HG03066 (cell line): Measurements from ENCODE around the gene PPP1R13L.

Experiments
- ATAC-seq: cut with Tn5 transposase; IDR thresholded peaks from one replicate; pipeline ENCODE4 v1.9.1; 2021; ENCODE audit warnings: low read depth; ENCODE audit not compliant: unreplicated experiment

Gene PPP1R13L

DNA sequence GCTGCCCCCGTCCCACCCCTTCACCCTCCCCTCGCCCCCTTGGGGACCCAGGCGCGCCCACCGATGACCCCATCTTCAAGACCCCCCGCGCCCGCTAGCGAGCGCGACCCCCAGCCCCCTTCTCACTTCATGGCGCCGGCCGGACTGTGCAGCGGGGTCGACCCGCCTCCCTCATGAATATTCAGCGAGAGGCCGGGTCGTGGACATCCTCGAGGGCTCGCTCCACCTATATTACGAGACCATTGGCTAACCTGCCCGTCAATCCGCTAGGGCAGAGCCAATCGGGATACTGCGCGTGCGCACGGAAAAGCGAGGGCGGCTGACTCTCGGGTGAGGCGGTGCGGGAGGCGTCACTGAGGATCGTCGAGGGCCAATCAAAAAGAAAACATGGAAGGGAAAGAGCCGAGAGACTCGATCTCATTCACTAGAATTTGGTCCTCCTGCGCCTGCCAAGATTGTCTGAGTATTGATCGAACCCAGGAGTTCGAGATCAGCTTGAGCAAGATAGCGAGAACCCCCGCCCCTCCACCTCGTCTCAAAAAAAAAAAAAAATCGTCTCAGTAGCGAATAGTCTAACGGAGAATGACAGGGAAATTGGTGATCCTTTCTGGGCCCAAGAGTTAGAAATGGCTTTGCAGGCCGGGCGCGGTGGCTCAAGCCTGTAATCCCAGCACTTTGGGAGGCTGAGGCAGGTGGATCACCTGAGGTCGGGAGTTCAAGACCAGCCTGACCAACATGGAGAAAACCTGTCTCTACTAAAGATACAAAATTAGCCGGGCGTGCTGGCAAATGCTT lies 34.3 kb downstream of the PPP1R13L start, which contains the start of gene ERCC2:
Gene ERCC2, minus strand, starts transcription at position 164 of the 795 bp plus-strand sequence. Its CDS starts 33 bp downstream, at position 131.
- ATAC-seq = peak; percentile 95

DNA sequence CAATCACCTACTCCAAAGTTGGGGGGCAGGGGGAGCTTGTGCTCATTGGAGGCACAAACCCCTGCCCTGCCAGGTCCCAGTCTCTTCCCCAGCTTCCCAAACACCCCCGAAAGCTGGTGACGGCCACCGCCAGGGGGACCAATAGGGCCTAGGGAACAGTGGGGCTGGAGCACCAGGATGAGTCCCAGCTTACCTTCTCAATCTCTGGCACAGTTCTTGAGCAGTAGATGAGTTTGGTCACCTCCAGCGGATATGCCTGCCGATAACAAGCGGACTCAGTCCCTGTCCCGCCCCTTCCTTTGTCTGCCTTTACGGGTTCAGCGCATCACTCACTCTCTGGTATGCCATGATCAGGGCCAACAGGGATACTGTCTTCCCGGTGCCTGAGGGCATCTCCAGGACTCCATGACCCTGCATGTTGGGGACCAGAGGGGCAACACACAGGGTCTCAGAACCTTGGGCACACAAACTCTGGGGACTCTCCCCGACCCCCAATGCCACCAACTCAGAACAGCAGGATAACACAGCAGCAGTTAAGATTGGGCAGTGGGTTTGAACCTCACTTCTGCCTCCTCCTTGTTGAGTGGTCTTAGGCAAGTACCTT lies 36.0 kb downstream of the PPP1R13L start:
- no peak for ATAC-seq

DNA sequence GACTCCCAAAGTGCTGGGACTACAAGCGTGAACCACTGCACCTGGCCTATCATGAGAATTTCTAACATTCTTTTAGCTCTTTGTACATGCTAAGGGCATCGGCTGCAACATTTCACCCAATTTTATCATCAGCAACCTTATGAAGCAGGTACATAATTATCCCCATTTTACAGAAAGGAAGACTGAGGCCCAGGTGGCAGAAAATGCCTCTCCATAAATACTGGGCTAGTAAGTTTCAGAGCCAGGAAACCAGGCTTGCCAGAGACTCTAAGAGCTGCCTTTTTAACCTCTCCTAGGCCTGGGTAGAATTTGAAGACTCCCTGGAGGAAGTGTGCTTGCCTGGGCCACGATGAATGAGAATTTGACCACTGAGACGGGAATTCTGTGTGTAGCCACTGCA lies 36.7 kb downstream of the PPP1R13L start:
- ATAC-seq = no peak

DNA sequence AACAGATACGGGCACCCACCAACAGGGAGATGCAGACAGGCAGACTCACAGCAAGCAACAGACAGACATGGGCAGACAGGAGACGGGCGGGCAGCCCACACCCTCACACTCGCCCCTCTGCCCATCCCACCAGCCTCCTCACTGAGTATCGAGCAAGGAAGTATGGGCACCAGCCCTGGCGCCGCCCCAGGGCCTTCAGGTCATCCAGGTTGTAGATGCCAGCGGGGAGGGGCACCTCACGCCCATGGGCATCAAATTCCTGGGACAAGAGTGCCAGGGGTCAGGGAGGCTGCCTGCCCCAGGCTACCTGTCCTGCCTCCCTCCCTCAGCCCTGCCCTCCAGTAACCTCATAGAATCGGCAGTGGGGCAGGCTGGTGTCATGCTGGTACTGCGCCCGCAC lies 40.2 kb downstream of the PPP1R13L start:
- no peak for ATAC-seq

DNA sequence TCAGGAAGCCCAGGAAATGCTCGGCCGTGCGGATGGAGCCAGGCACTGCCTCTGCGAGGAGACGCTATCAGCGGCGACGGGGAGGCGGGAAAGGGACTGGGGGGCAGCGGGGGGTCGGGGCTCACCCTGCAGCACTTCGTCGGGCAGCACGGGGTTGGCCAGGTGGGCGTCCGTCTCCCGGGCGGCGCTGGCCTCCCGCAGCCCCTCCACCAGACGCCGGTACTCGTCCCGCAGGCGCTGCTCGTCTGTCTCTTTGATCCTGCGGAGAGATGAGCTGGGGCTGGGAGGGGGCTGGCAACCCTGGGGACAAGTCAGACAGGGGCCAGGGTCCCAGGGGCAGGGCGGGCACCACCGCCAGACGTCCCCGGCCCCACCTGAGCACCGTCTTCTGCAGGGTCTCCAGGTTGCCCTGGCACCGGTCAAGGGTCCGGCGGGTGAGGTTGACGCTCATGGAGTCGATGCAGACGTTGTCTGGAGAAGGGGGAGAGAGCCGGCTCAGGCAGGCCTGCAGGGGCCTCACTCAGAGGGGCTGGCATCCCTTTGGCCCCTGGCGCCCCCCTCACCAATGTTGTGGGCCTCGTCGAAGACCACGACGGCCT lies 40.9 kb downstream of the PPP1R13L start:
- ATAC-seq = no peak

DNA sequence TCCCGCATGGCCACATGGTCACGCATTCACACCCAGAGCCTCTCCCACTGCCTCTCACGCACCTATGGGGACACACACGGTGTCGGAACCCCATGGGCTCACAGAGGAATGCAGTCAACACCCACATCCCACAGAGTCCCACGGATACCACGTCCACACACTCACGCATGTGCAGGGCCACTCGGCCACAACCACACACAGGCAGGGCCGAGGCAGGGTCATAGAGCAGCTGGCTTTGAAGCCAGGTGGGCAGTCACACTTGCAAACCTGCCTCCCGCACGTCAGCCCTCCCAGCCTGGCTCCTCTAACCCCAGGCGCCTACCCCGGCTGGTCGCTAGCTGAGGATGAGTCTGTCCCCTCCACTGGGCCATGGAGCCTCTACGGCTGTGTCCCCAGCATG lies 42.6 kb downstream of the PPP1R13L start:
- ATAC-seq = no peak

DNA sequence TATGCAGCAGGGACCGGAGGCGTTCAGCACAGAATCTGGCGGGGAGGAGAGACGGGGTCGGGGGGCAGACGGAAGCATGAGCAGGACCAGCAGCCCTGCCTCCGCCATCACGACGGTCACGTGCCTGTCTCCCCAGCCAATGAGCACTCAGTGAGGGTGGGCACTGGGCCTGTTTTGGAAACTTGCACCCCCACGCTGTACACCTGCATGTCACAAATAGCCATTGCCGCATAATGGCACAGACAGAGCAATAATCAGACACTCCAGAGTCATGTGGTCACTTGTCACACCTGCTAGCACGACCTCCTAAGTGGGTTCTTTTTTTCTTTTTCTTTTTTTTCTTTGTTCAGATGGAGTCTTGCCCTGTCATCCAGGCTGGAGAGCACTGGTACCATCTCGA lies 43.3 kb downstream of the PPP1R13L start:
- ATAC-seq = no peak

DNA sequence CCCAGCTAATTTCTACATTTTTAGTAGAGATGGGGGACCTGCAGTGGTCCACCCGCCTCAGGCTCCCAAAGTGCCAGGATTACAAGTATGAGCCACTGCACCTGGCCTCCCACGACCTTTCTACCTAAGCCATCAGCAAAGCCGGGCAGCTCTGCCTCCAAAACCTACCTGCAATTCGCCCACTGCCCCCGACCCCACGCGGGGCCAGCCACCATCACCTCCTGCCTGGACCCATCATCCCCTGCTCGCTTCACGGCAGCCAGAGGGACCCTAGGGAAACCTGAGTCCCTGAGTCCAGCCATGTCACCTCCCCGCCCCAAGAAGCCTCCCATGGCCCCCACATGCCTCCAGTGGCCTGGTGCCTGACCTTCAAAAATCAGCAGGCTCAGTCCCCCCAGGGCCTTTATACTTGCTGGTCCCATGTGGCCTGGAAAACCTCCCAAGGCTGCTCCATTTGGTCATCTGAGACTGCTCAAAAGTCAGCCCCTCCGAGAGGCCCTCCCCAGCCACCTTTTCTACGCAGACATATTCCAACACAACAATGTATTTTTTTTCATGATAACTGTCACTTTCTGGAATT lies 46.6 kb downstream of the PPP1R13L start:
- no peak for ATAC-seq

- no peak for ATAC-seq
These were observed 47.5 kb downstream of the PPP1R13L start for GRCh38 chr19:45357445-45357783.

DNA sequence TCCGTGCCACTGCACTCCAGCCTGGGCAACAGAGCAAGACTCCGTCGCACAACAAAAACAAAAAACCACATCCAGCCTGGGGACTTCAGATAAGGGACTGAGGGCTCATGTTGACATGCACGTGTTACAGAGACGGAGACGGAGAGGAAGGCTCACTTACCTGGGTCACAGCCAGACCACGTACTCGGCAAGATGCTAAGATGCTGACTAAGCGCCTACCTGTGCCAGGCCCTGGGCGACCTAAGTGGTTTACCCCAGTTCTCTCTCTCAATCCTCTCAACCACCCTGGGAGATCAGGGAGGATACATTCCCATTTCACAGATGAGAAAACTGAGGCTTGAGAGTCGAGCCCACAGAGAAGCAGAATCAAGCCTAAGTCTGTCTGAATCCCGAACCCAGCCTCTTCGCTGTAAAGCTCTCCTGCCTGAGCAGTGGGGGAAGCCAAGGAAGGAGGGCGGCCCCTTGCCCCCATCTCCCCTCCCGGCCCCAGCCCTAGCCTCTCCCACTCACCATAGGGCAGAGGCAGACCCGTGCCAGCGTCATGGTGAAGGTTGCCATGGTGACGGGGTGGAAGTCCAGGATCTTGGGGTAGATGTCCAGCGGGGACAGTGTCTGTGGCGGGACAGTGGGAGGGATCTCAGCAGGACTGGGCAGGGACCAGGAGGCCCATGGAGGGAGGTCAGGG lies 48.0 kb downstream of the PPP1R13L start:
- ATAC-seq = no peak

GRCh38 chr19:45355910-45356309 lies 49.0 kb downstream of the PPP1R13L start:
- no peak for ATAC-seq

- no peak for ATAC-seq
These were observed 49.5 kb downstream of the PPP1R13L start for GRCh38 chr19:45355402-45355801.

GRCh38 chr19:45354241-45354842 lies 50.5 kb downstream of the PPP1R13L start:
- ATAC-seq = no peak

DNA sequence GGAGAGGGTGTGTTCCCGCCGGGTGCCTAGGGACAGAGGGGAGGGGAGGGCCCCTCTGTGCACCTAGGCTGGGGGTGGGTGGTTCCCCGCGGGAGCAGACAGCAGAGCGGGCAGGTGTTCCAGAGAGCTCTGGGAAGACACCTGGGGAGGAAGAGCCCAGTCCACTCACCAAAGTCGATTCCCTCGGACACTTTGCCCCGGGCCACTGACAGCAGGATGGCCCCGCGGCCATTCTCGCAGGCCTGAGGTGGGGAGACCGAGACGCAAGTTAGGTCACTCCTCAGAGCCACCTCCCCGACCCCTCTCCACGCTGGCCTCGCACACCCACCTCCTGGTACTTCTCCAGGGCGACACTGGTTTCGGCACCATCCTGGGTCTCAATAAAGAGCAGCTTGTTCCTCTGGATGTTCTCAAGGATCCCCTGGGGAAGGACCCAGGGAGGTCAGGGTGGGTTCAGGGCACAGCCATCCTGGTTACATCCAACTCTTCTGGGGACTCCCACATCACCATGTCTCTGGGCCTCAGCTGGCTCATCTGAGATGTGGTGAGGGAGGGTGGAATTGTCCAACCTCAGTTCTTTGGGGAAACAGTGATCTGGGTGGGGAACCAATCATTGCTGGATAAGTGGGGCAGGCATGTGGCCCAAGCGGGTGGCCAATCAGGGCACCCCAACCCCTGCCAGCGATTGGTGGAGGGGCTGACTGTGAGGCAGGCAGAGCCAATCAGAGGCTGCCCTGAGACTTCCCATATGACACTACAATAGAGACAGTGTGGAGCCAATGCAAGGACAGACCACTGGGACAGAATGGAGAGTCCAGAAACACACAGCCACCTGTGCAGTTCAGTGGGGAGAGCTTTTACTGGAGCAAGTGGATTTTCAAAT lies 51.7 kb downstream of the PPP1R13L start:
- ATAC-seq = no peak

- ATAC-seq = no peak
These were observed 52.4 kb downstream of the PPP1R13L start for GRCh38 chr19:45352471-45352870.

GRCh38 chr19:45352062-45352461 lies 52.8 kb downstream of the PPP1R13L start:
- ATAC-seq = no peak

DNA sequence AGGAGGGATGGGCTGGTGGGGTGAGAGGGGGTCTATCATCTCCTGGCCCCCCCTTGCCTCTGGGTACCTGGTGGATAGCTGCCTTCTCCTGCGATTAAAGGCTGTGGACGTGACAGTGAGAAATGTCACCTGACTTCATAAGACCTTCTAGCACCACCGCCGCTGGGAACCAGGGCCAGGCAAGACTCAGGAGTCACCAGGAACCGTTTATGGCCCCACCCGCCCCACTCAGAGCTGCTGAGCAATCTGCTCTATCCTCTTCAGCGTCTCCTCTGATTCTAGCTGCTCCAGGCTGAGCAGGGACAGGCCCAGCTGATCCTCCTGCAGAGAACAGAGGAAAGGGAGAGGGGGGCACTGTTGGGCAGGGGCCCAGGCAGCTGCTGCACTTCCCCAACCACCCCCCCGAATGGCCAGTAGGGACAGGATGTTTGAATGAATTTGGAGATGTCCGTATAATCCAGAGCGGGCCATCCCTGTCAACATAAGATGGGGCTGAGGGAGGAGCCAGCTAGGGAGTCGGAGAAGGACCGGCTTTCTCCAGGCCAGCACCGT lies 53.4 kb downstream of the PPP1R13L start:
- no peak for ATAC-seq

GRCh38 chr19:45350477-45351058 lies 54.3 kb downstream of the PPP1R13L start:
- ATAC-seq = no peak

- no peak for ATAC-seq
These were observed 55.4 kb downstream of the PPP1R13L start for GRCh38 chr19:45349430-45349941.
